HG02588 (cell line): Measurements from ENCODE around the gene UEVLD.
"Not testable (repeated sequence)": the region's sequence is repeated elsewhere in the genome, so short reads cannot be mapped to it uniquely, and the experiment has no call there.

Experiments
- ATAC-seq: cut with Tn5 transposase; IDR thresholded peaks from one replicate; pipeline ENCODE4 v1.9.1; 2021; ENCODE audit warnings: mild to moderate bottlenecking, moderate library complexity; ENCODE audit not compliant: unreplicated experiment

UEVLD gene

GRCh38 chr11:18588297-18589252 is at the start of gene UEVLD:
Gene UEVLD (minus strand): TSS chr11:18588734. CDS start chr11:18588654, 80 bp downstream.
- peak; percentile 76 for ATAC-seq

- ATAC-seq: peak; percentile 95
Measured at GRCh38 chr11:18634140-18635032, 45.9 kb upstream of the UEVLD start, which contains the start of gene SPTY2D1. Gene SPTY2D1 (minus strand): TSS chr11:18634342. CDS start chr11:18634257, 85 bp downstream.

- peak; percentile 49 for ATAC-seq
Measured at GRCh38 chr11:18633256-18634139, 45.0 kb upstream of the UEVLD start.

- ATAC-seq: no peak
Measured at GRCh38 chr11:18632841-18633240, 44.3 kb upstream of the UEVLD start.

- ATAC-seq: no peak
Measured at GRCh38 chr11:18624161-18624560, 35.6 kb upstream of the UEVLD start.

- ATAC-seq: no peak
Measured at GRCh38 chr11:18623707-18624106, 35.2 kb upstream of the UEVLD start.

- ATAC-seq: no peak
Measured at GRCh38 chr11:18618342-18619025, 29.9 kb upstream of the UEVLD start.

- ATAC-seq: no peak
Measured at GRCh38 chr11:18617688-18618341, 29.3 kb upstream of the UEVLD start.

GRCh38 chr11:18615628-18616392 is 27.3 kb upstream of the UEVLD start:
- peak; percentile 91 for ATAC-seq

- no peak for ATAC-seq
Measured at GRCh38 chr11:18614667-18615066, 26.1 kb upstream of the UEVLD start.

- ATAC-seq: no peak
Measured at GRCh38 chr11:18612394-18612793, 23.9 kb upstream of the UEVLD start.

GRCh38 chr11:18611196-18611595 is 22.7 kb upstream of the UEVLD start:
- ATAC-seq: no peak

- ATAC-seq: no peak
Measured at GRCh38 chr11:18608376-18608775, 19.8 kb upstream of the UEVLD start.

GRCh38 chr11:18600915-18601569 is 12.5 kb upstream of the UEVLD start:
- no peak for ATAC-seq

- ATAC-seq: no peak
Measured at GRCh38 chr11:18599739-18600230, 11.3 kb upstream of the UEVLD start, which contains the start of gene MISFA. Gene MISFA (plus strand): TSS chr11:18599789. CDS start chr11:18599929, 140 bp downstream.

- no peak for ATAC-seq
Measured at GRCh38 chr11:18594999-18595749, 6.6 kb upstream of the UEVLD start.

- not testable (repeated sequence) for ATAC-seq
Measured at GRCh38 chr11:18594088-18594487, 5.6 kb upstream of the UEVLD start.
